SK-N-SH (cell line): ENCODE measurements around the gene MYOT.

ENCODE experiments used
- CTCF ChIP-seq: fragments of 200-600 bp; sonication (generic); IDR thresholded peaks from 2 replicates; pipeline ENCODE4 v1.6.1; 2017; ENCODE audit warnings: antibody characterized with exemption, mild to moderate bottlenecking, moderate library complexity
- EP300 ChIP-seq, 2 experiments: IDR thresholded peaks; 2 replicates each; pipeline versions ENCODE4 v1.4.0 to v1.6.1; 2012; ENCODE audit warnings: borderline replicate concordance in 1 of 2, low read depth in 1 of 2, low read length in 1 of 2
- EZH2phosphoT487 ChIP-seq: fragments of 200-600 bp; sonication (generic); IDR thresholded peaks from 2 replicates; pipeline ENCODE4 v1.6.1; 2017; ENCODE audit warnings: low read depth, mixed run types, mild to moderate bottlenecking, antibody characterized with exemption, moderate library complexity, borderline replicate concordance
- FOXJ3 ChIP-seq: sonication (generic); formaldehyde crosslinking; IDR thresholded peaks from 2 replicates; pipeline ENCODE4 v1.5.1; 2020; ENCODE audit warnings: mild to moderate bottlenecking, missing genetic modification reagents
- FOXM1 ChIP-seq: IDR thresholded peaks from 2 replicates; pipeline ENCODE4 v1.4.0; 2012; ENCODE audit warnings: low read depth, mild to moderate bottlenecking
- GATA2 ChIP-seq: sonication (generic); formaldehyde crosslinking; IDR thresholded peaks from 2 replicates; pipeline ENCODE4 v1.5.0; 2020; ENCODE audit warnings: mild to moderate bottlenecking, missing genetic modification reagents
- NFIC ChIP-seq: IDR thresholded peaks from 2 replicates; pipeline ENCODE4 v1.4.0; 2012; ENCODE audit warnings: borderline replicate concordance
- POLR2AphosphoS5 ChIP-seq: IDR thresholded peaks from 2 replicates; pipeline ENCODE4 v1.6.1; 2012; ENCODE audit warnings: low read depth, low read length
- RFX5 ChIP-seq: IDR thresholded peaks from 2 replicates; pipeline ENCODE4 v1.6.1; 2012; ENCODE audit warnings: mild to moderate bottlenecking, improper control_type of control experiment, low read length
- RXRA ChIP-seq: IDR thresholded peaks from 2 replicates; pipeline ENCODE4 v1.4.0; 2012; ENCODE audit warnings: low read depth, mild to moderate bottlenecking, borderline replicate concordance
- TCF12 ChIP-seq: IDR thresholded peaks from 2 replicates; pipeline ENCODE4 v1.4.0; 2012
- TEAD4 ChIP-seq: IDR thresholded peaks from 2 replicates; pipeline ENCODE4 v1.4.0; 2012; ENCODE audit warnings: mild to moderate bottlenecking, borderline replicate concordance; ENCODE audit not compliant: insufficient read depth
- USF2 ChIP-seq: fragments of 150-350 bp; IDR thresholded peaks from 2 replicates; pipeline ENCODE4 v1.6.1; 2017; ENCODE audit warnings: antibody characterized with exemption, low read length, low read depth, borderline replicate concordance
- ZBTB33 ChIP-seq: IDR thresholded peaks from 2 replicates; pipeline ENCODE4 v1.4.0; 2012; ENCODE audit warnings: low read depth, borderline replicate concordance

GRCh38 chr5:137871571-137871970 lies 3.9 kb downstream of the MYOT start:
- no peak for TF ChIP-seq CTCF
- no peak for TF ChIP-seq NFIC
- no peak for TF ChIP-seq EP300 (IDR thresholded peaks at IDR 0.05; ENCODE audit: borderline replicate concordance in 1 of 2, low read depth in 1 of 2, low read length in 1 of 2)
- TF ChIP-seq GATA2 (CRISPR knock-in tag), result no peak
- TF ChIP-seq EZH2phosphoT487, result no peak
- TF ChIP-seq TEAD4, result no peak
- no peak for TF ChIP-seq FOXM1
- TF ChIP-seq RFX5, result no peak
- TF ChIP-seq ZBTB33, result no peak
- TF ChIP-seq TCF12, result no peak
- TF ChIP-seq FOXJ3 (CRISPR knock-in tag), result no peak
- no peak for TF ChIP-seq USF2
- no peak for TF ChIP-seq POLR2AphosphoS5
- TF ChIP-seq RXRA, result no peak
